Measurements from ENCODE around the gene ABCF1. TPM values are rescaled to one million over a fixed set of nuclear protein-coding genes. Genes with fewer than 3 reads are reported as not detected.

The ABCF1 gene
- total RNA-seq, 4 donors from 2014 or later: 39.3 to 57.7 (median 47.1) TPM

DNA sequence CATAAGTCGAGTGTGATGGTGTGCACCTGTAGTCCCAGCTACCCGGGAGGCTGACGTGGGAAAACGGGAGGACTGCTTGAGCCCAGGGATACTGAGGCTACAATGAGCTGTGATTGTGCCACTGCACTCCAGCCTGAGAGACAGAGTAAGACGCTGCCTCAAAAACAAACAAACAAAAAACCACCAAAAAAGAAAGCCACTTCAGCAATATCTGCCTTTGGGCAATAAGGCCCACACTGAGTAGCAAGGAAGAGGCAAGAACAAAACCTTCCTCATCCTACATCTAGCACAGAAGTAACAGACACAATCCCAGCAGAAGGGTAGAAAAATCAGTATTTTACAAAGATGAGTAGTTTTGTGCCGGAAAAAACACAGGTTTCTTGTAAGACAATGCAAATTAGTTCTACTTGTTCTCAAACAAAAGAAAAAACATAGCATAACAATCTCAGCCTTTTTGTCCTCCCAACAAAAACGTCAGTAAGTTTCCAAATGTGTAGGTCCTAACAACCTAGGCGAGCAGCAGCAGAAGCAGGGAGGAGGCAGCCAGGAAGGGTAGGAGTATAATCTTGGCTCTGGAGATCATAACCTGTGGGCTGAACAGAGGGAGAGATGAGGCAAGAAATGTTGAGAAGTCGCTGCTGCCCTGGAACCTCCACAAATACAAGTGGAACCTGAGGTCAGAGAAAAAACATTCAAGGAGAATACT lies 40.1 kb downstream of the ABCF1 start:
- H3K4me3 ChIP-seq (ENCODE audit: low read depth, poor library complexity, severe bottlenecking): no peak overlapping the region
- WGBS, 2 donors: 68 to 71% methylated on average over 9 of the region's 9 CpGs
- TF ChIP-seq, protein P1, sequence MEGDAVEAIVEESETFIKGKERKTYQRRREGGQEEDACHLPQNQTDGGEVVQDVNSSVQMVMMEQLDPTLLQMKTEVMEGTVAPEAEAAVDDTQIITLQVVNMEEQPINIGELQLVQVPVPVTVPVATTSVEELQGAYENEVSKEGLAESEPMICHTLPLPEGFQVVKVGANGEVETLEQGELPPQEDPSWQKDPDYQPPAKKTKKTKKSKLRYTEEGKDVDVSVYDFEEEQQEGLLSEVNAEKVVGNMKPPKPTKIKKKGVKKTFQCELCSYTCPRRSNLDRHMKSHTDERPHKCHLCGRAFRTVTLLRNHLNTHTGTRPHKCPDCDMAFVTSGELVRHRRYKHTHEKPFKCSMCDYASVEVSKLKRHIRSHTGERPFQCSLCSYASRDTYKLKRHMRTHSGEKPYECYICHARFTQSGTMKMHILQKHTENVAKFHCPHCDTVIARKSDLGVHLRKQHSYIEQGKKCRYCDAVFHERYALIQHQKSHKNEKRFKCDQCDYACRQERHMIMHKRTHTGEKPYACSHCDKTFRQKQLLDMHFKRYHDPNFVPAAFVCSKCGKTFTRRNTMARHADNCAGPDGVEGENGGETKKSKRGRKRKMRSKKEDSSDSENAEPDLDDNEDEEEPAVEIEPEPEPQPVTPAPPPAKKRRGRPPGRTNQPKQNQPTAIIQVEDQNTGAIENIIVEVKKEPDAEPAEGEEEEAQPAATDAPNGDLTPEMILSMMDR (IDR thresholded peaks at IDR 0.05): no peak
- no peak for TF ChIP-seq POLR2A (IDR thresholded peaks at IDR 0.05)
- intact Hi-C loops (cut with DNase I; ENCODE audit: low total_unique reads): no loop called here
- no peak for DNase-seq (ENCODE audit: low spot score in 2 of 2)

DNA sequence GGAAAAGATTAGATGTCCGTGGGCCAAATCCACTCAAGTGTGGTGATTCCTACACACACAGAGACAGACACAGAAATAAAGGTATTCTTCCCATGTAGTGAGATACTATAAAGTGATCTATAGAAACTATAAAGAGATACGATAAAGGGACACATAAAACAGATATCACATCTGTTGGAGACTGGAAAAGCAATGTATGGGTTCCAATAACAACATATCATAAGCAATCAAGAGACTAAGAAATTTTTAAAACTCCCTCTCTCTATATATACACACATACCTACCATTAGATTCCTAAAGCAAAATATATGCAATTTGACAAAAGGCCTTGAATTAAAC lies 40.6 kb downstream of the ABCF1 start:
- H3K4me3 ChIP-seq (ENCODE audit: low read depth, poor library complexity, severe bottlenecking): no peak overlapping the region
- intact Hi-C loops (cut with DNase I; ENCODE audit: low total_unique reads): no loop called here
- no peak for TF ChIP-seq POLR2A (IDR thresholded peaks at IDR 0.05)
- TF ChIP-seq, protein P1 (IDR thresholded peaks at IDR 0.05): no peak
- WGBS, 2 donors: 77 to 83% methylated on average over 2 of the region's 2 CpGs
- DNase-seq (ENCODE audit: low spot score in 2 of 2): no peak

DNA sequence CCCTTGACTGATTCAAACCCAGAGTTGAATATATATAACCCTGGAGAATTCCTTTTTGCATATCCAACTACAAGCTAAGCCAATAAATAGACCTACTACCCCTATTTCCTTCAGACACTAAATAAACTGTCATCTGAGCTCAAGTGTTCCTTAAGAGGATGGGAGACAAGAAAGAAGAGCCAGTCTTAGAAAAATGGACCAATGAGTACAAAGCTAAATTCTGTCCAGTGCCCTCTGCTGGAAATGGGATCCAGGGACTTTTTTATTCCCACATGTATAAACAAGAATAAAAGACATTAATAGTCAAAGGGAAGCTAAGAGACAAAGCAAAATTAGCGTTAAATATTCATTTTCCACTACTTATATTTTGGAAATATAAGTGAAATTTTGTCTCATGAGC lies 41.0 kb downstream of the ABCF1 start:
- H3K4me3 ChIP-seq (ENCODE audit: low read depth, poor library complexity, severe bottlenecking): no peak overlapping the region
- intact Hi-C loops (cut with DNase I; ENCODE audit: low total_unique reads): no loop called here
- no peak for TF ChIP-seq POLR2A (IDR thresholded peaks at IDR 0.05)
- TF ChIP-seq, protein P1 (IDR thresholded peaks at IDR 0.05): no peak
- no peak for DNase-seq (ENCODE audit: low spot score in 2 of 2)
- WGBS, 2 donors: 36 to 45% methylated on average over 1 of the region's 1 CpG

DNA sequence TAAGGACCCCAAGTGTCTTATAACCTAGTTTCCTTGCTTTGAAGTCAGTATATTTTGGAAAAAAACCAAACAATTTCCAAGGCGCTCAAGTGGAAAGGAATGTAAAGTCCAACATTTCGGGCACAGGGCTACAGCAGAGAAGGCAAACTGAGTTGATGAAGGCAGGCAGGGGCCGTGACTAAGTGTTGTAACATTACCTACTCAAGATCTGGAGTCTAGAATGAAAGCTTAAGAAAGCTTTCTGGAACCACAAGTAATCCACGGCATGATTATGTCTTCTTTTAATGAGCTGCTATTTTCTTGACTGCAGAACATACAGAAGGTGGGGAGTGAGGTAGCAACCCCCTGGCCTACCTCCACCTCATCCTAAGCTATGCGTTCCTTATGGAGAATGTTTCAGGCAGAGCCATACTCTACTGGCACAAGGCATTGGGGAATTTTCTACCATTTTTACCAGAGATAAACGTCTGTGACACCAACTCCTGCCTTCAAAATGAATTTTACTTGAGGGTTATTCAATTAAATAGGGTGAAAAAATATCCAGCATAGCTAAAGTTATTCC lies 41.5 kb downstream of the ABCF1 start:
- no peak overlapping the region for H3K4me3 ChIP-seq (ENCODE audit: low read depth, poor library complexity, severe bottlenecking)
- intact Hi-C loops (cut with DNase I; ENCODE audit: low total_unique reads): no loop called here
- WGBS, 2 donors: 45 to 50% methylated on average over 6 of the region's 6 CpGs
- TF ChIP-seq POLR2A (IDR thresholded peaks at IDR 0.05): no peak
- TF ChIP-seq, protein P1 (IDR thresholded peaks at IDR 0.05): no peak
- DNase-seq (ENCODE audit: low spot score in 2 of 2): no peak

DNA sequence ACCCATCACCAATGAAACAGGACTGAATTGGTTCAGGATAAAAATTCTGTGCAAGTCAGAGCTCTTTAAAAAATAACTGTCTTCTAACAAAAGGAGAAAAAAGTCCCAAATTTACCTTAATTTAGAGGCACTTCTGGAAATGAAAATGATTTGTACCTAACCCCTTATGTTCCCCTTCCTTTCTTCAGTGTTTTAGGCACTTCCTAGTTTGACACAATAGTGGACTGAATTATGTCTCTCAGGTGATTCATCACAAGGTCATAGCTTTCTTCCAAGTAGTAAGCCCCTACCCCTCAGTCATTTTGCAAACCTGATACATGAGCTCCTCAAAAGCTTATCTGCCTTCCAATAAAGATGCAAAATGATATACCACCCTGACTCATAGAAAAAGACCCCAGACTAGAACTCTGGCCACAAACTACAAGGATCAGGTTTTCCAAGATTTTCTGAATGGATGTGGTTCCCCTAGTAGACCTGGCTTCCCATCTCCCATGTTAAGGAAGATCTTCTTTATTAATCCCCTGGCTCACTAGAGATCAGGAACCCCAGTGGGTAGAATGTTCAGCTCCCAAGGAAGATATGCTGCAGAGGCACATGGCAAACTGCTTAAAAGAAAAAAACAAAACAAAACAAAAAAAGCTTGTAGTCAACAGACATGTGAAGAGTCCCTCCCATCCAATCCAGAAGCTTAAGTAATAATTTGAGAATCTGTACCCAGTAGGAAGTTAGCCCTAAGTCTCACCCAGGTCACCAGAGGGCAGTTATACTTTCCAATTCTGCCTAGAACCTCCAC lies 42.2 kb downstream of the ABCF1 start:
- DNase-seq (ENCODE audit: low spot score in 2 of 2): no peak
- TF ChIP-seq, protein P1 (IDR thresholded peaks at IDR 0.05): no peak
- TF ChIP-seq POLR2A (IDR thresholded peaks at IDR 0.05): no peak
- intact Hi-C loops (cut with DNase I; ENCODE audit: low total_unique reads): no loop called here
- H3K4me3 ChIP-seq (ENCODE audit: low read depth, poor library complexity, severe bottlenecking): no peak overlapping the region

Measured in lower leg skin (tissue), 4 donors.